GM19193 (cell line): ENCODE data around the gene ALKBH4.
A peak's percentile ranks its signal among the peaks of the same experiment; 100 is the strongest.
"Not testable (repeated sequence)": the region's sequence is repeated elsewhere in the genome, so short reads cannot be mapped to it uniquely, and the experiment has no call there.

Experiments
- POLR2A ChIP-seq: IDR thresholded peaks from 4 replicates; pipeline ENCODE4 v1.6.1; 2011; ENCODE audit not compliant: insufficient read depth, insufficient read length; ENCODE audit errors: extremely low read depth

ALKBH4 gene, protein sequence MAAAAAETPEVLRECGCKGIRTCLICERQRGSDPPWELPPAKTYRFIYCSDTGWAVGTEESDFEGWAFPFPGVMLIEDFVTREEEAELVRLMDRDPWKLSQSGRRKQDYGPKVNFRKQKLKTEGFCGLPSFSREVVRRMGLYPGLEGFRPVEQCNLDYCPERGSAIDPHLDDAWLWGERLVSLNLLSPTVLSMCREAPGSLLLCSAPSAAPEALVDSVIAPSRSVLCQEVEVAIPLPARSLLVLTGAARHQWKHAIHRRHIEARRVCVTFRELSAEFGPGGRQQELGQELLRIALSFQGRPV

DNA sequence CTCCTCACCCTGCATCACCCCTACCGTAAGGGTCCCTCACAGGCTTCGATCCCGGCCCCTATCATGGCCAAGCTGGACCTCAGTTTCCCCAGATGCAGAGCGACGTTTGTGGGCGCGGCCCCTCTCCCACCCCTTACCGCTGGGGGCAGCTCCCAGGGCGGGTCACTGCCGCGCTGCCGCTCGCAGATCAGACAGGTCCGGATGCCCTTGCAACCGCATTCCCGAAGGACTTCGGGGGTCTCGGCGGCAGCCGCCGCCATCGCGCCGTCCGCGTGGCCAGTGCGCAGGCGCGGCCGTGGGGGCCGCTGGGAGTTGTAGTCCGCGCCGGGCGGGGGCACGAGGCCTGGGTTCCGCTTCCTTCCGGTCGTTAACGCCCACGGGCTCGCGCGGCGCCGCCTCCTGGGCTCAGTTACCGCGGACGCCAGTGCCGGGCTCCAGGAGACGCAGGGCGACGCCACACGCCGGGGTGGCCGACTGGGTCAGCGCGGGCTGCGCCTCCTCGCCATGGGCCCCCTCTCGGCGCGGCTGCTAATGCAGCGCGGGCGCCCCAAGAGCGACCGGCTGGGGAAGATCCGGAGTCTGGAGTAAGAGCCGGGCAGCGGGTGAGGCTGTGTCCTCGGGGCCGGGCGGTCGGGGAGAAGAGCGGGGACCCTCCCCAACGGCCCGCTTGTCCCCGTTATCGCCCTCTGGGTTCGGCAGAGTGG, at the start of gene ALKBH4, which contains the start of gene LRWD1:
TSS of gene ALKBH4 (minus strand) at position 287 of the 704 bp plus-strand sequence. CDS start at position 260, 27 bp downstream.
TSS of gene LRWD1 (plus strand) at position 408 of the 704 bp plus-strand sequence. CDS start at position 505, 97 bp downstream.
- TF ChIP-seq POLR2A: peak; percentile 81

DNA sequence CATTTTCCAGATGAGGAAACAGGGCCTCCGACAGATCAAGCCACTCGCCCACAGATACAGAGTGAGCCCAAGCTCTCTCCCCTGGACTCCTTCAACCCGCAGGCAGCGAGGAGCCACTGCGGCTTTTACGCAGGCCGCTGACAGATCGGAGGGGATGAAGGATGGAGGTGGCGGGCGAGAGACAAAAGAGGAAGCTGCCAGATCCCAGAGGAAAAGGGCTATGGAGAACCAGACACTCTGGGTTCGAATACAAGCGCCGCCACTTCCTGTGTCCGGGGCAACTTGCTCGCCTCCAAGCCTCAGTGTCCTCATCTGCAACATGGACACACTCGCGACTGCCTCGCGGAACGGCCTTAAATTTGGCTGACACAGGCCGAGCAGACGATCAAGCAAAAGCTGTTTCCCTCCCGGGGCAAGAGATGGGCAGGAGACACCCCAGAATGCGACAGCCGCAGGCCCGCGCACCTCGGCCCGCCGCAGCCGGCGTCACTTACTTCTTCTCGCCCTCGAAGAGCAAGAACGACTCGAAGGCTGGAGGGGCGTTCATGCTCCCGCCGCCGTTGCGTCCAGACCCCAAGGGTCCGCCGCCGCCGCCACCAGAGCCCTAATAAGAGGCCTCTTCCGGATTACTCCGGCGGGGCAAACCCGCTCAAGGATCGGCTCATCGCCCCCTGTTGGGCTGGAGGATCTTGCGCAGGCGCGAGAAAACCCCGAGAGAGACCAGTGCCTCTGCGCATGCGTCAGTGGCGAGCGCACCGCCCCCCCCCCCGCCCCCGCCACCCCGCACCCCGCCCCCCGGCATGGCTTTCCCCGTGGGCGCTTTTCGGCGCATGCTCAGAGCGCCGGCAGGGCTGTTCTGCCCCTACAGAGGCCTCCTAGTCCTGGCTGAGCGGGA, 13.9 kb upstream of the ALKBH4 start, which contains the start of gene POLR2J:
TSS of gene POLR2J (minus strand) at position 609 of the 895 bp plus-strand sequence. CDS start at position 547, 62 bp downstream.
- not testable (repeated sequence) for TF ChIP-seq POLR2A

DNA sequence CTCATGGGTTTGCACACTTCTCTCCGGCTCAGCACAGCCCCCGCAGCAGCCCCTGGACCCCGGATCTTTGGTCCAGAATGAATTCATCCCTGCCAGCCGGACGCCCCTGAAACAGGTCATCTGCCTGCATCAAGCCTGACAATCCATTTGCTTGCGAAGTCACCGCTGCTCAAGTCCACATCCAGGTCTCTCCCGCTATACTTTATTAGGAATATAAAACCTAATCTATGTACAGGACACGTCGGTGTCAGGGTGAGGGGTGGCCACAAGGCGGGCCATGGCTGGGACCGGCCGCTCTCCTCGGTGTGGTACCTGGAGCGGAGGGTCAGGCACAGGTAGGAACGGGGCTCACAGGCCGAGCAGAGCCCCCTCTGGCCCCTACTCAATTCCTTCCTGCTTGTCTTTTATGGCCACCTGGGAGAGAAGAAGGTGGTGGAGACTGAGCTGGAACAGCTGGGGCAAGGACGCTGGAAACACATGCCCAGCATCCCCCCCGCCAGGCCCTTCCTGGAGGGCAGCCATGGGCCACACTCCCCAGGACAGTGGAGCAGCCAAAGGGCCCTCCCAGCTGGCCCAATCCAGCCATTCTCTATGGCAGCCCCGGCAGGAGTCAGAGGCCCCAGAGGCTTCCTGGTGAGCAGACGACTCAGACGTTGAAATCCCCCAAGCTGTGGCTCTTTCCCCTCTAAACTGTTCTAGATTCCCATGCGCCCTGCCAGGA, 8.8 kb upstream of the ALKBH4 start:
- TF ChIP-seq POLR2A: no peak

DNA sequence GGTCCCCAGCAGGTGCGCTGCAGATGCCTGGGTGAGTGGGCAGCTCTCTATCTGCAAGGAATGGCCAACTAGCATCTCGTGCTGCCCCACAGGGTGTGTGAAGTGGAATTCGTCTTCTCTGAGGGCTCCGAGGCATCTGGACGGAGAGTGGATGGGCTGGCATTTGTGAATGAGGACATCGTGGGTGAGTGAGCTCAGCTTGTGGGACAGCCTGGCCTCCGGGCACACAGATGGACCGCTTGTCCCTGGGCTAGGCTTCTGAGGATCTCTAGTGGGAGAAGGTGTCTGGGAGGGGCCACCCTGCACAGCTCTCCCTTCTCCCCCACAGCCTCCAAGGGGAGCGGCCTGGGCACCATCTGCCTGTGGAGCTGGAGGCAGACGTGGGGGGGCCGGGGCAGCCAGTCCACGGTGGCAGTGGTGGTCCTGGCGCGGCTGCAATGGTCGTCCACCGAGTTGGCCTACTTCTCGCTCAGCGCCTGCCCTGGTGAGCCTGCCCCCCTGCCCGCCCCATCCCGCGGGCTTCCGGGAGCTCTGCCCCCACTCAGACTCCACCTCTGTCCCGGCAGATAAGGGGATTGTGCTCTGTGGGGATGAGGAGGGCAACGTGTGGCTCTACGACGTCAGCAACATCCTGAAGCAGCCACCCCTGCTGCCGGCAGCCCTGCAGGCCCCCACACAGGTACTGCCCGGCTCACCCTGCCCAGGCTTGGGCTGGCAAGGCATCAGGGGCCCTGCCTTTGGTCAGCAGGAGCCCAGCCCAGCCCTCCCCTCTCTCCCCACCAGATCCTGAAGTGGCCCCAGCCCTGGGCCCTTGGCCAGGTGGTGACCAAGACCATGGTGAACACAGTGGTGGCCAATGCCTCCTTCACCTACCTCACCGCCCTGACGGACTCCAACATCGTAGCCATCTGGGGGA, 7.7 kb upstream of the ALKBH4 start:
- no peak for TF ChIP-seq POLR2A

DNA sequence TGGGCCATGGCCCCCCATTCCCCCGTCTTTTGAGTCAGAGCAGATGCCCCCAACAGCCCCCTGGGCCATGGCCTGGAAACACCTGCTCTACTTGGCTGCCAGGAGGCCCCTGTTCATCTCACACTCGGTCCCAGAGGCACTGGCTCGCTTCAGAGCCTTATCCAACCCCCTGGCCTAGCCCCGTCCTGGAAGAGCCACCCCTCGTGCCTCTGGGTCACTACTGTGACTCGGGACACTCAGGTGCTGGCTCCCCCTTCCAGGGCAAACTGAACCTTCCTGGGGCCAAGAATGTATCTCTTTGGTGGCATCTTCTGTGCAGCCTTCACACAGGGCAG, 7.1 kb upstream of the ALKBH4 start:
- TF ChIP-seq POLR2A: no peak

DNA sequence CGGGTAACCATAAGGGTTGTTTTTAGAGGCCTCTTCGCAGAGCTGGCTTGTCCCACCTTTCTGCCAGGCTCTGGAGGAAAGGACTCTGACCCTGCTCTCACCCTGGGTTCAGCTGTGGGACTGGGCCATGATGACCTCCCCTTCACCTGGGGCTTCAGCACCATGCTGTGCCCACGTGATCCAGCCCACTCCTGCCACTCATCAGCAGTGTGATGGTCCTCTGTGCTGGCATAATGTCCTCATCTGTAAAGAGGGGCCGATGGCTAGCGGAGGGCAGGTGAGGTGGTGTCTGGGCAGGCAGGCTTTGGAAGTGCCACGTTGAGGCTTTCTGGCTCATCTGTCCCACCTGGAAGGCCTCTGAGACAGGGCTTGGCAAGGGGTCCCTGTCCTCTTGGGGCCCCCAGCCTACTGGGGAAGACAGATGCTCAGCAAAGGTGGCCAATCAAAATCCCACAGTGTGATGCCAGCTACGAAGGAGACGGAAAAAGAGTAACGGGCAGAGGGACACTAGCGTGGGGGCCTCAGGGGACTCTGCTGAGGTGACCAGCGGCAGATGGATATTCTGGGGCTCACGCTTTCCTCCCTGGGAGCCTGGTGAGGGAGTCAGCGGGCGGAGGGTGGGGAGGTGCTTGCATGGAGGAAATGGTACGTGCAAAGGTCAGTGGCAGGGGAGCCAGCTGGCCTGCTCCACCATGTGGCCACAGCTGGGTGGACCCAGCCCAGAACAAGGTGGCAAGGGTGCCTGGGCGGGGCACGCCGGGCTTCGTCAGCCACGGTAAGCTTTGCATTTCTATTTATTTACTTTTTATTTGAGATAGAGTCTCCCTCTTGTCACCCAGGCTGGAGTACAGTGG, 5.5 kb upstream of the ALKBH4 start:
- no peak for TF ChIP-seq POLR2A

DNA sequence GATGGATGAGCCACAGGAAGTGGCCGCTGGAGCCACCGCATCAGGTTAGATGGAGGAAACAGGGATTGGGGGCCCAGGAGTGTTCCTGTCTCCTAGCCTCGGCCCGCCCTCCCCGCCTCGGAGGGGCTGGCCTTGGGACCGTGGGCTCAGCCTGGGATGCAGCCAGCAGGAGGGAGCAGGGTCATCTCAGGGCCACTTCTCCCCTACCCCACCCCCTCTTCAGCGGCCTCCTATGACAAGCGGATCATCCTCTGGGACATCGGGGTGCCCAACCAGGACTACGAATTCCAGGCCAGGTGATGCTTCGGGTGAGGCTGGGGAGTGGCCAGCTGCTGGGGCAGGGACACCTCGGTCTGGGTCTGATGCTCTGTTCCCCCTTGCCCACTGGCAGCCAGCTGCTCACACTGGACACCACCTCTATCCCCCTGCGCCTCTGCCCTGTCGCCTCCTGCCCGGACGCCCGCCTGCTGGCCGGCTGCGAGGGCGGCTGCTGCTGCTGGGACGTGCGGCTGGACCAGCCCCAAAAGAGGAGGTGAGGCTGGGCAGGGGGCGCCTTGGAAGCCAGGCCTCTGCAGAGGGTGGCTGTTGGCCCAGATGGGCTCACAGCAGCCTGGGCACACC, 4.8 kb upstream of the ALKBH4 start:
- TF ChIP-seq POLR2A: no peak

DNA sequence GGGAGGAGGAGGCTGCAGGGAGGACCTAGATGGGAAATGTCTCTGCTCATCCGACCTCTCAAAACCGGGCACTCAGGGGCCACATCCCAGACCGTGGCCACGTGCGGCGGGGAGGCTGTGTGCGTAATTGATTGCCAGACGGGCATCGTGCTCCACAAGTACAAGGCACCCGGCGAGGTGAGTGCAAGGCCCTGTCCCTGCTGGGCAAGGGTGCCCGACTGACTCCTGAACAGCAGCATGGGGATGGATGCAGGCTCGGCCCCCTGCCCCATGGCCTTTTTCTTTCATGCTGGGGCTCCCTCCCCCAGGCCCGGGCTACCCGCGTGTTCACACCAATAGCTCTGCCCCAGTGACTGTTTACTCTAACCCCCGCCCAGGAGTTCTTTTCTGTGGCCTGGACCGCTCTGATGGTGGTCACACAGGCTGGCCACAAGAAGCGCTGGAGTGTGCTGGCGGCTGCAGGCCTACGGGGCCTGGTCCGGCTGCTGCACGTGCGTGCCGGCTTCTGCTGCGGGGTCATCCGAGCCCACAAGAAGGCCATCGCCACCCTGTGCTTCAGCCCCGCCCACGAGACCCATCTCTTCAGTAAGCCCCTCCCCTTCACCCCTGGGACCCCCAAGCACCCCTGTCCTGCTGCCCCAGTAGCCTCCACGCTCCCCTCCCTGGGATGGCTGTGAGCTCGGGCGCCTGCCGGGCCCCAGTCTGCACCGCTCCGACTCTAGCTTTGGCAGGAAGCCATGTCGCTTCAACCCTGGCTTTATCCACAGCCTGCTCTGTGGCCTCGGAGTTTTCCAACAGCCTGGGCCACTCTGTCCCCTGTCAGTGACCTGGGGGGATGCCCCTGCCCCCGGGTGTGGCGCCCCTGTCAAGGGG, 4.1 kb upstream of the ALKBH4 start:
- TF ChIP-seq POLR2A: no peak

DNA sequence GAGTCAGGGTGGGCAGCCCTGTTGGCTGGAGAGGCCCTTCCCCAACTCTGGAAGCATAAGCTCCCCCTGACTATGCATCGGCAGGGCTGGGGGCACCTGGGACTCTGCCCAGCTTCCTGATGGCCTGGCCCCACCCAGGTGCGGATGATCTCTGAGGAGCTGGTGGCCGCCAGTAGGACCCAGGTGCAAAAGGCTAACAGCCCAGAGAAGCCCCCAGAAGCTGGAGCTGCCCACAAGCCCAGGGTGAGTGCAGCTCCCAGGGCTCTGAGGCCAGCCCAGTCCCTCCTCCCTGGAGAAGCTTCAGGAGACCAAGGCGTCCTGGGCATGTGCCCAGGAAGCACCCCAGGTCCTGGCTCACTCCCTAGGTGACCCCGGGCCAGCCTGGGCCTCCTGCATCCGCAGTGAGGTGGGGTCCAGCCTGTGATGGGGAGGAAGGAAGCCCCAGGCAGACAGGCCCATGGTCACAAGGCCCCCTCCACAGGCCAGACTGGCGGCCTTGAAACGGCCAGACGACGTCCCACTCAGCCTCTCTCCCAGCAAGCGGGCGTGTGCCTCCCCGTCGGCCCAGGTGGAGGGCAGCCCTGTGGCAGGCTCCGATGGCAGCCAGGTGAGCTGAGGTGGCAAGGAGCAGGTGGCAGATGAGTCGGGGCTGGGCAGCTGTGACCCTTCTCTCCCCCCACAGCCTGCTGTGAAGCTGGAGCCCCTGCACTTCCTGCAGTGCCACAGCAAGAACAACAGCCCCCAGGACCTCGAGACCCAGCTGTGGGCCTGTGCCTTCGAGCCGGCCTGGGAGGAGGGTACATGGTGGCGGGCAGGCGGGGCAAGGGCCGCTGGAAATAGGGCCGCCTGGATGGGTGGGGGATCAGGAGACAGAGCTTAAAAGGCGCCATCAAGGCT, 3.2 kb upstream of the ALKBH4 start:
- TF ChIP-seq POLR2A: no peak

DNA sequence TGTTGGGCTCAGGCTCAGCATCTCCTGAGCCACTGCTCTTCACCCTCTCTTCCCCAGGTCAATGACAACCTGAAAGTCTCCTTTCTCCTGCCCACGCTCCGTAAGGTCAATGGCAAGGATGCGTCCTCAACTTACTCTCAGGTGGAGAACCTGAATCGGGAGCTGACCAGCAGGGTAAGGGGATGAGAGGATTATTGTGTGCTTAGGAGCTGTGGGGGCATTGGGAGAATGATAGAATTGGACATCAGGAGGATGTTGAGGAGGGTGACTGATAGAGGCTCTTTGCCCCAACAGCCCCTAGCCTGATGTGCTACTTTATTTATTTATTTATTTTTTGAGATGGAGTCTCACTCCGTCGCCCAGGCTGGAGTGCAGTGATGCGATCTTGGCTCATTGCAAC, 1.4 kb upstream of the ALKBH4 start:
- no peak for TF ChIP-seq POLR2A
